ENCODE data around the gene GNG8.

Gene GNG8

DNA sequence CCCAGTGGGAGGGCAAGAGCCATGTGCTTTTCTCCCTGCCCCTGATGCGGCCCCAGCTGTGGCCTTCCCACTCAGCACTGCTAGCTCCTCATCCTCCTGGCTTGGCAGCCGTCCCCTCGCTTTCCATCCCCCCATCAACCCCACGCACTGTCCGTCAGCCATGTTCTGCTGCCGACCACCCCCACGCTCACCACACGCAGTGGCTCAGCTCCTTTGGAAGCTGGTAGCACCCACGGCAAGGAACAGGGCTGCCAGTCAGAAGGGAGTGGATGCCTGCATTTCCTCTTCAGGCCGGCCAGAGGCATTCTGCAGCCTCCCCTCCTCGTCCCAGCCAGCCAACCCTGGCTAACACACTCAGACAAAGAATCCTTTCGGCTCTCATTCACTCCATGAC, 28.6 kb downstream of the GNG8 start:
- no peak overlapping the region for H3K4me3 ChIP-seq (ENCODE audit: low read depth, low read length)
- TF ChIP-seq, protein P1, sequence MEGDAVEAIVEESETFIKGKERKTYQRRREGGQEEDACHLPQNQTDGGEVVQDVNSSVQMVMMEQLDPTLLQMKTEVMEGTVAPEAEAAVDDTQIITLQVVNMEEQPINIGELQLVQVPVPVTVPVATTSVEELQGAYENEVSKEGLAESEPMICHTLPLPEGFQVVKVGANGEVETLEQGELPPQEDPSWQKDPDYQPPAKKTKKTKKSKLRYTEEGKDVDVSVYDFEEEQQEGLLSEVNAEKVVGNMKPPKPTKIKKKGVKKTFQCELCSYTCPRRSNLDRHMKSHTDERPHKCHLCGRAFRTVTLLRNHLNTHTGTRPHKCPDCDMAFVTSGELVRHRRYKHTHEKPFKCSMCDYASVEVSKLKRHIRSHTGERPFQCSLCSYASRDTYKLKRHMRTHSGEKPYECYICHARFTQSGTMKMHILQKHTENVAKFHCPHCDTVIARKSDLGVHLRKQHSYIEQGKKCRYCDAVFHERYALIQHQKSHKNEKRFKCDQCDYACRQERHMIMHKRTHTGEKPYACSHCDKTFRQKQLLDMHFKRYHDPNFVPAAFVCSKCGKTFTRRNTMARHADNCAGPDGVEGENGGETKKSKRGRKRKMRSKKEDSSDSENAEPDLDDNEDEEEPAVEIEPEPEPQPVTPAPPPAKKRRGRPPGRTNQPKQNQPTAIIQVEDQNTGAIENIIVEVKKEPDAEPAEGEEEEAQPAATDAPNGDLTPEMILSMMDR (IDR thresholded peaks at IDR 0.05; ENCODE audit: borderline replicate concordance, insufficient read depth, low read depth, low read length), result no peak

DNA sequence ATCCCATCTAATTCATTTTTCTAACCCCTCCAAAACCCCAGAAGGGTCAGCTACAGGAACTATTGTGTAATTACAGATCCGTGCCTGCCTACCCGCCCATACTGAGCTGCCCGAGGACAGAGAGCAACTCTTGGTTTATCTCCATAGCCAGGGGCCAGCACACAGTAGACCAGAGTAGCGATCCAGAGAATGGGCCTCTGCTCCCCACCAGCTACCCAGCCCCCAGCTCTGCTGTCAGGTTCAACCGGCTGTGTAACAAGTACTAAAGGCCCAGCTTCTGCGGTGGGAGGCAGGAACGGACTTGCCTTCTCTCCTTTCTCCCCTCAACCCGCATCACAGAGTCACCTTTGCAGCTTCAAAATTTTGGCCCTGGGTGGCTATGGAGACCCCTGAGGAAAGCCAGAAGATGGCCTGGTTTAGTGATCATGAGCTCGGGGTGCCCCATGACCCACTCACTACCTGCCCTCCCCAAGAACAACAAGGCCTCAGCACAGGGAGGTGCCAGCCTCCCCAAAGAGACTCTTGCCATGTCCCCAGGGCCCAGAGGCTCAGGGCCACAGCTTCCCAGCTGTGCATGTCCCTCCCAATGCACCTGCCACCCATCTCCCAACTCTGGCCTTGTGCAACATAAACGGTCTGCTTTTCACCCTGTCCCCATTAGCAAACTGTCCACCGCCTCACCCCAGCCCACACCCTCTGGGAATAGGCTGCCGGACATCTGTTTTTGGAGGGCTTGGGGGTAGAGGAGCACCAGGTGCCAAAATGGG, 29.1 kb downstream of the GNG8 start:
- TF ChIP-seq, protein P1 (IDR thresholded peaks at IDR 0.05; ENCODE audit: borderline replicate concordance, insufficient read depth, low read depth, low read length), result no peak
- H3K4me3 ChIP-seq (ENCODE audit: low read depth, low read length), result no peak overlapping the region

DNA sequence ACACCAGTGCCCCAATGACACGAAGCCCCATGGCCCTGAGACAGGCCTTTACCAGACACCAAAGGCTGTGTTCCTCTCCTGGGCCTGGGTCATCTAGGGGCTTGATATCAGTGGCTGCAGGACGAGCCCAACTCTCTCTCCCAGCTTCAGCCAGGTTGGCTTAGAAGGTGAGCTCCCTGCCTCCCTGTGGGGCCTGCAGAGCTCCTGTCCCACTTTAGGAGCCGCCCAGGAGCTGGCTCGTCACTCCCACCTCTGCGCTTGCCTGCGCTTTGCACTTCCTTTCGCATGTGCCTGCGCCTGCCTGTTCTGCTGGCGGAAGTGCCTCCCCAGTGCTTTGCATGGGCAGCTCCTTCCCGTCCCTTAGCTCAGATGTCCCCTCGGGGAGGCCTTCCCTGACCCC, 30.0 kb downstream of the GNG8 start:
- TF ChIP-seq, protein P1 (IDR thresholded peaks at IDR 0.05; ENCODE audit: borderline replicate concordance, insufficient read depth, low read depth, low read length), result no peak
- H3K4me3 ChIP-seq (ENCODE audit: low read depth, low read length), result no peak overlapping the region

DNA sequence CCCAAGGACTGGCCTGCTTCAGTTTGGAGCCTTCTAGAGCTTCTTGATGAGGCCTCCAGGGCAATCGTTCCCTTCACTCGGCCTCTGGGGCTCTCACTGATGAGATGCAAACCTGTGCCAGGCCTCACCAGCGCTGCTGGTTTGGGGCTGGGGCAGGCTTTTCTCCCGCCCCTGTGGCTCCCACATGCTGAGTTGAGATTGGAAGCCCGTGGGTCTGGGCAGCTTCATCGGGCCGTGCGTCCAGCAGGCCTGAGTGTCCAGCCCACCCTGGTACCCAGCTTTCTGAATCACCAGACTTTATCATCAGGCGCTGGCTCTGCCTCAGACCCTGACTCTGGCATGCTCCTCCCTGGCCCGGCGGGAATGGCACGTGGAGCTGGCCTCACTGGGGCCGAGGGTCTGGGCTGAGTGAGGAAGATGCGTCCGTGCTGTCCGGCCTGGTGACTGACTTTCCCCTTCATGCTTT, 30.6 kb downstream of the GNG8 start:
- TF ChIP-seq, protein P1 (IDR thresholded peaks at IDR 0.05; ENCODE audit: borderline replicate concordance, insufficient read depth, low read depth, low read length), result no peak
- no peak overlapping the region for H3K4me3 ChIP-seq (ENCODE audit: low read depth, low read length)

DNA sequence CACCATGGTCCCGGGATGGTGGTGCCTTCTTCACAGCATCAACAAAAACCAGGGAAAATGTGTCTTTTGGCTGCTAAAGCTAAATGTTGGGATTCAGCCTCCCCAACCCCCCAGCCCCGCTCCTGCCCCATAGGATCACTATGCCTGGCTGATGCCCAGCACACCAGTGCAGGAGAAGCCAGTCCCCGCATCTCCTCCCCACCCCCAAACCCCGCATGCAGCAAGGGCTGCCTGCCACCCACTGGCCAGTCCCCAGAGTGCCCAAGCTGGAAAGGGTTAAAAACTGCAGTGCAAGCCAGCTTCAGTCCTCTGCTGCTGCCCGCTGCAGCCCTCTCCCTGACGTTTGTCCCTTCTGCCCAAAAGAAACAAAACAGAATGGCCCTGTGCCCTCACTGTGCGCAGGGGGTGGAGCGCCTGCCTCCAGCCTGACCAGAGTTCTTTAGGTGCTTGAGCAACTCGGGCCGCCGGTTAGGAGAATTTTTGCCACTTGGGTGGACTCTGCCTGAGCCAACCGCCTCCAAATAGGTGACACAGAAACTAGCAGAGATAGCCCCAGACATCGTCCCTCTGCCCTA, 31.1 kb downstream of the GNG8 start:
- TF ChIP-seq, protein P1 (IDR thresholded peaks at IDR 0.05; ENCODE audit: borderline replicate concordance, insufficient read depth, low read depth, low read length), result no peak

DNA sequence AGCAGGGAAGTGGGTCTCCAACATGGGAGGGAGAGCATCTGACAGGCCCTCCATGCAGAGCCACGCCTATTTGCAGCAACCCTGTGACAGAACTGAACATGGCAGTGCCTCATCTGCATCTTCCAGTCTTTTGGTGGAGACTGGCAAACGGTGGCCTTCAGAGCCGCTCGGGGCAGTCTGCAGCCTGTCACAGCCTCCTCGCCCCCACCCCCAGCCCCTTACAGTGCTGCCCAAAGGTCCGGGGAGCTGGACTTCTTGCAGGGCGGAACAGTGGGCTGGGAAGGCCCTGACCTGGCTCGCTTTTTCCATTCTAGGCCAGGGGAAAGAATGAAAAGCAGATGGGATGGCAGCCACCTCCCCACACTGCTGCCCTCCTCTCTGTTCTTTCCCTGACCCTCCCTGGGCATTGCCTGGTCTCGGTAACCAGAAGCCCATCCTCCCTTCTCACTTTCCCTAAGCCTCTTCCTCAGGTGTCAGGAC, 32.2 kb downstream of the GNG8 start:
- H3K4me3 ChIP-seq (ENCODE audit: low read depth, low read length), result no peak overlapping the region
- TF ChIP-seq, protein P1 (IDR thresholded peaks at IDR 0.05; ENCODE audit: borderline replicate concordance, insufficient read depth, low read depth, low read length), result no peak

More for the DNA sequence above, 31.1 kb downstream of the GNG8 start:
- no peak overlapping the region for H3K4me3 ChIP-seq (ENCODE audit: low read depth, low read length)
